Suprapubic skin (tissue), 4 donors: ENCODE measurements around the gene USP26. TPM values are rescaled to one million over a fixed set of nuclear protein-coding genes. Genes with fewer than 3 reads are reported as not detected.
"Not testable (repeated sequence)": the region's sequence is repeated elsewhere in the genome, so short reads cannot be mapped to it uniquely, and the experiment has no call there.

Source experiments
- DNase-seq, 2 donors: peaks; one replicate each; pipeline ENCODE4 v3.0.0-alpha.2; 2019; ENCODE audit warnings: low spot score in 2 of 2
- H3K27ac ChIP-seq: fragments of 200-600 bp; sonication (generic); one replicate; pipeline ENCODE4 v1.5.1; 2019
- H3K27me3 ChIP-seq: fragments of 200-600 bp; sonication (generic); one replicate; pipeline ENCODE4 v1.5.1; 2019
- H3K36me3 ChIP-seq: fragments of 200-600 bp; sonication (generic); one replicate; pipeline ENCODE4 v1.5.1; 2019
- H3K4me1 ChIP-seq: fragments of 200-600 bp; sonication (generic); one replicate; pipeline ENCODE4 v1.5.1; 2019
- H3K4me3 ChIP-seq: fragments of 200-600 bp; sonication (generic); one replicate; pipeline ENCODE4 v1.5.1; 2019; ENCODE audit warnings: mild to moderate bottlenecking
- H3K9me3 ChIP-seq: fragments of 200-600 bp; sonication (generic); one replicate; pipeline ENCODE4 v1.5.1; 2019
- CTCF ChIP-seq, 2 donors: fragments of 200-600 bp in 1 of 2; fragments of 450-650 bp in 1 of 2; sonication (generic) in 1 of 2; IDR thresholded peaks; one replicate each; pipeline ENCODE4 v1.5.1; 2016 to 2019; ENCODE audit warnings: antibody characterized with exemption in 2 of 2, mild to moderate bottlenecking in 1 of 2, moderate library complexity in 1 of 2
- EP300 ChIP-seq: sonication (generic); formaldehyde crosslinking; IDR thresholded peaks from one replicate; pipeline ENCODE4 v1.6.1; 2017; ENCODE audit warnings: antibody characterized with exemption
- POLR2A ChIP-seq, 2 donors: fragments of 450-650 bp; IDR thresholded peaks; one replicate each; pipeline ENCODE4 v1.6.1; 2017; ENCODE audit warnings: antibody characterized with exemption in 2 of 2, mild to moderate bottlenecking in 2 of 2, moderate library complexity in 2 of 2
- POLR2AphosphoS5 ChIP-seq, 3 donors: sonication (generic); formaldehyde crosslinking; IDR thresholded peaks; one replicate each; pipeline ENCODE4 v1.6.1; 2017; ENCODE audit warnings: antibody characterized with exemption in 3 of 3
- WGBS: methylation state at CpG from one replicate; pipeline ENCODE4 v1.1.5; 2018; 5-methylcytosine and 5-hydroxymethylcytosine counted together
- total RNA-seq, 4 donors: library from RNA; depleted of rRNA; stranded (reverse); fragments of >200 nt; gene quantifications; one replicate each; pipeline ENCODE4 v1.1.0, GENCODE V29; 2016

The USP26 gene
- total RNA-seq, 4 donors from 2014 or later: not detected

DNA sequence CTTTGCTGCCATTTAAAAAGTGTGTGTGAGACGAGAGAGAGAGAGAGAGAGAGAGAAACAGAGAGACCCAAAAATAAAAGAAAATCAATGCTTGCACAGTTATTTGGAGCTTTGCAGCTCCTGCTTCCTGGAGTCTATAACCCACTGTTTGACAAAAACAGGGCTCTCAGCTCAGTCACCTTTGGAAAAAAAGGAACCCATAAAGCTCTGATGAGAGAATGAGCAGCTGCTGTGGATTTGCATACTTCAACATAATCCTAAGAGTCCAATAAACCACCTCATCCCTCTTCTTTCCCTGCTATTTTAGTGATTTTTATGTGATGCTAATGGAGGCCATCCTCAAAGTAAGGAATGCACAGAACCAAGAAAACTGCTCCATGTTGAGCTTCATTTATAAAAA is 50.3 kb downstream of the USP26 start:
- H3K27ac ChIP-seq: no peak overlapping the region
- H3K4me1 ChIP-seq: no peaks in the 10 kb centered on the region
- H3K9me3 ChIP-seq: no peaks in the 10 kb centered on the region
- no peaks in the 10 kb centered on the region for H3K27me3 ChIP-seq
- TF ChIP-seq EP300 (no peak), POLR2A (IDR thresholded peaks at IDR 0.05) (no peak), CTCF (IDR thresholded peaks at IDR 0.05) (no peak), POLR2AphosphoS5 (IDR thresholded peaks at IDR 0.05) (no peak)
- WGBS: 67% methylated on average over 1 of the region's 1 CpG
- DNase-seq: no peak
- H3K36me3 ChIP-seq: no peaks in the 10 kb centered on the region
- H3K4me3 ChIP-seq: no peak overlapping the region

GRCh38 chrX:133045986-133046385 is 50.9 kb downstream of the USP26 start:
- Histone ChIP-seq H3K27me3 (no peaks in the 10 kb centered on the region), H3K27ac (no peak overlapping the region), H3K9me3 (no peaks in the 10 kb centered on the region), H3K36me3 (no peaks in the 10 kb centered on the region), H3K4me1 (no peaks in the 10 kb centered on the region), H3K4me3 (no peak overlapping the region)
- TF ChIP-seq EP300: no peak
- TF ChIP-seq POLR2A (IDR thresholded peaks at IDR 0.05): no peak
- TF ChIP-seq POLR2AphosphoS5 (IDR thresholded peaks at IDR 0.05): no peak
- no peak for TF ChIP-seq CTCF (IDR thresholded peaks at IDR 0.05)
- no peak for DNase-seq
- 40% methylated on average over 2 of the region's 2 CpGs for WGBS

DNA sequence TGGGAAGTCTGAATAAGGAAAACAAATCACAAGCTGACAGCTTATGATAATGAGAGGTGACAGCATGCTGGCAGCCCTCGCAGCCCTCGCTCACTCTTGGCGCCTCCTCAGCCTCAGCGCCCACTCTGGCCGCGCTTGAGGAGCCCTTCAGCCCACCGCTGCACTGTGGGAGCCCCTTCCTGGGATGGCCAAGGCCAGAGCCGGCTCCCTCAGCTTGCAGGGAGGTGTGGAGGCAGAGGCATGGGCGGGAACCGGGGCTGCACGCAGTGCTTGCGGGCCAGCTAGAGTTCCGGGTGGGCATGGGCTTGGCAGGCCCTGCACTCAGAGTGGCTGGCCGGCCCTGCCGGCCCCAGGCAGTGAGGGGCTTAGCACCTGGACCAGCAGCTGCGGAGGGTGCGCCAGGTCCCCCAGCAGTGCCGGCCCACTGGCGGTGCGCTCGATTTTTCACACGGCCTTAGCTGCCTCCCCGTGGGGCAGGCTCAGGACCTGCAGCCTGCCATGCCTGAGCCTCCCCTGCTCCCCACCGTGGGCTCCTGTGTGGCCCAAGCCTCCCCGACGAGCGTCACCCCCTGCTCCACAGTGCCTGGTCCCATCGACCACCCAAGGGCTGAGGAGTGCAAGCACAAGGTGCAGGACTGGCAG is 52.6 kb downstream of the USP26 start:
- not testable (repeated sequence) for H3K4me1 ChIP-seq, DNase-seq, H3K9me3 ChIP-seq, H3K27ac ChIP-seq, H3K36me3 ChIP-seq, H3K27me3 ChIP-seq, H3K4me3 ChIP-seq
- WGBS: 89% methylated on average over 7 of the region's 28 CpGs

DNA sequence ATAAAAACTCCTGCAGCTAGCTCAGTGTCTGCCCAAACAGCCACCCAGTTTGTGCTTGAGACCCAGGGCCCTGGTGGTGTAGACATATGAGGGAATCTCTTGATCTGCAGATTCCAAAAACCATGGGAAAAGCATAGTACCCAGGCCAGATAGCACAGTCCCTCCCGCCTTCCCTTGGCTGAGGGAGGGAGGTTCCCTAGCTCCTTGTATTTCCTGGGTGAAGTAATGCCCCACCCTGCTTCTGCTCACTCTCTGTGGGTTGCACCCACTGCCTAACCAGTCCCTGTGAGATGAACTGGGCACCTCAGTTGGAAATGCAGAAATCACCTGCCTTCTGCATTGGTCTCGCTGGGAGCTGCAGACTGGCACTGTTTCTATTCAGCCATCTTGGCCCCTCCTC is 54.6 kb downstream of the USP26 start:
- no peaks in the 10 kb centered on the region for H3K36me3 ChIP-seq

GRCh38 chrX:133033010-133033409 is 63.9 kb downstream of the USP26 start:
- H3K9me3 ChIP-seq: no peaks in the 10 kb centered on the region
- H3K36me3 ChIP-seq: no peaks in the 10 kb centered on the region
- 61% methylated on average over 5 of the region's 5 CpGs for WGBS
- no peak for DNase-seq
- no peak overlapping the region for H3K27ac ChIP-seq
- no peaks in the 10 kb centered on the region for H3K27me3 ChIP-seq
- no peaks in the 10 kb centered on the region for H3K4me1 ChIP-seq
- TF ChIP-seq POLR2AphosphoS5 (IDR thresholded peaks at IDR 0.05) (no peak), EP300 (no peak), CTCF (IDR thresholded peaks at IDR 0.05) (no peak)
- H3K4me3 ChIP-seq: no peak overlapping the region

More for the DNA sequence above, 54.6 kb downstream of the USP26 start:
- no peak overlapping the region for H3K27ac ChIP-seq
- TF ChIP-seq CTCF (IDR thresholded peaks at IDR 0.05) (no peak), POLR2A (IDR thresholded peaks at IDR 0.05) (no peak), EP300 (no peak), POLR2AphosphoS5 (IDR thresholded peaks at IDR 0.05) (no peak)
- 91% methylated on average over 2 of the region's 2 CpGs for WGBS
- DNase-seq: no peak
- no peaks in the 10 kb centered on the region for H3K27me3 ChIP-seq
- H3K9me3 ChIP-seq: no peaks in the 10 kb centered on the region
- no peaks in the 10 kb centered on the region for H3K4me1 ChIP-seq
- no peak overlapping the region for H3K4me3 ChIP-seq

DNA sequence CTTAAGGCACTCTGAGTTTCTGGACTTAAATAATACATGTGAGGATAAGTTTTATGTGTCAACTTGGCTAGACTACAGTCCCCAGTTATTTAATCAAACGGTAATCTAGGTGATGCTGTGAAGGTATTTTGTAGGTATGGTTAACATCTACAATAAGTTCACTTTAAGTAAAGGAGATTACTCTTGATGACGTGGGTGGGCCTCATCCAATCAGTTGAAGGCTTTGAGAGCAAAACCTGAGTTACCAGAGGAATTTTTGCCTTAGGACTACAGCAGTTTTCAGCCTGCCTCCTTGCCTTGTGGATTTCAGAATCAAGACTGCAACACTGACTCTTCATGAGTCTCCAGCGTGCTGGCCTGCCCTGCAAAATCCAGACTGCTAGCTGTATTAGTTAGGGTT is 78.7 kb downstream of the USP26 start:
- H3K9me3 ChIP-seq: no peaks in the 10 kb centered on the region
- no peaks in the 10 kb centered on the region for H3K4me1 ChIP-seq
- no peaks in the 10 kb centered on the region for H3K36me3 ChIP-seq
- 86% methylated on average over 3 of the region's 3 CpGs for WGBS
- no peak overlapping the region for H3K27ac ChIP-seq
- TF ChIP-seq EP300 (no peak), CTCF (IDR thresholded peaks at IDR 0.05) (no peak), POLR2AphosphoS5 (IDR thresholded peaks at IDR 0.05) (no peak), POLR2A (IDR thresholded peaks at IDR 0.05) (no peak)
- no peak overlapping the region for H3K4me3 ChIP-seq
- no peak for DNase-seq
- H3K27me3 ChIP-seq: no peaks in the 10 kb centered on the region
